Measurements from ENCODE around the gene CYB5R2.

DNA sequence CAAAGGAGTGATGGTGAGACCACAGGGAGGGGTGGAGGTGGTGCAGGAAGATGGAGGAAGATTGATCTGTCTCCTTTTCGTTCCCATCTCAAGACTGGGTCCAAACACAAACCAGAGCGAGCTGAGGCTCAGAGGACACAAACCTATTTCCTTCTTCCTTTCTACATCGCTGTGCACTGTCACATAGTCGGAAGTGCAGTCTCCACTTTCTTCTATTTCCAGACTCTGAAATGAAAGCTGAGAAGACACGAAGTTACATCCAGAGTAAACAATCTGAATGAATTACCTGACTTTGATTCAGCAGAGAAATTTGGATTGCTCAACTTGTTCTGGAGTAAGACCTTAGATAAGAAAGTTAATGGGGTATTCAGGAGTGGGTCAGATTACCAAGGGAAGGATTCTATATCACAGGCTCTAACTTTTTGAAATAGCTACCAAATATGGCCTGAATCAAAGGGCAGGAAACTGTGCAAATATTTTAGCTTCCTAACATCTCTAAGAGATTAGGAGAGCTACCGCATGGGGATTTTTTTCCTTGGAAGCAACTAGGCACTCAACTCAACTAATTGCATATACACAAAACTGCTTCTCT lies 18.6 kb upstream of the CYB5R2 start:
- no peak for TF ChIP-seq EZH2 (IDR thresholded peaks at IDR 0.05; ENCODE audit: low read length)
- TF ChIP-seq, protein P1, sequence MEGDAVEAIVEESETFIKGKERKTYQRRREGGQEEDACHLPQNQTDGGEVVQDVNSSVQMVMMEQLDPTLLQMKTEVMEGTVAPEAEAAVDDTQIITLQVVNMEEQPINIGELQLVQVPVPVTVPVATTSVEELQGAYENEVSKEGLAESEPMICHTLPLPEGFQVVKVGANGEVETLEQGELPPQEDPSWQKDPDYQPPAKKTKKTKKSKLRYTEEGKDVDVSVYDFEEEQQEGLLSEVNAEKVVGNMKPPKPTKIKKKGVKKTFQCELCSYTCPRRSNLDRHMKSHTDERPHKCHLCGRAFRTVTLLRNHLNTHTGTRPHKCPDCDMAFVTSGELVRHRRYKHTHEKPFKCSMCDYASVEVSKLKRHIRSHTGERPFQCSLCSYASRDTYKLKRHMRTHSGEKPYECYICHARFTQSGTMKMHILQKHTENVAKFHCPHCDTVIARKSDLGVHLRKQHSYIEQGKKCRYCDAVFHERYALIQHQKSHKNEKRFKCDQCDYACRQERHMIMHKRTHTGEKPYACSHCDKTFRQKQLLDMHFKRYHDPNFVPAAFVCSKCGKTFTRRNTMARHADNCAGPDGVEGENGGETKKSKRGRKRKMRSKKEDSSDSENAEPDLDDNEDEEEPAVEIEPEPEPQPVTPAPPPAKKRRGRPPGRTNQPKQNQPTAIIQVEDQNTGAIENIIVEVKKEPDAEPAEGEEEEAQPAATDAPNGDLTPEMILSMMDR (optimal IDR thresholded peaks at IDR 0.05 in 1 of 3, IDR thresholded peaks at IDR 0.05 in 1 of 3, conservative IDR thresholded peaks at IDR 0.05 in 1 of 3; ENCODE audit: extremely low read depth in 1 of 3, insufficient read depth in 2 of 3, low read length in 3 of 3), result no peak
